ENCODE results near the gene BABAM2.

Gene BABAM2

GRCh38 chr2:28318023-28318422 is 427.5 kb downstream of the BABAM2 start:
- DNase-seq, result no peak
- no peaks in the 10 kb centered on the region for H3K9me3 Mint-ChIP-seq
- no peaks in the 10 kb centered on the region for H3K4me1 Mint-ChIP-seq
- no peak overlapping the region for H3K27ac Mint-ChIP-seq
- H3K27me3 Mint-ChIP-seq, result no peaks in the 10 kb centered on the region
- no peak for ATAC-seq
- no peak overlapping the region for H3K4me3 Mint-ChIP-seq

- peak overlapping the region in 1 of 2 donors; percentile 42 for H3K27ac Mint-ChIP-seq
- H3K27me3 Mint-ChIP-seq, result no peaks in the 10 kb centered on the region
- H3K9me3 Mint-ChIP-seq, result no peaks in the 10 kb centered on the region
- no peak overlapping the region for H3K4me3 Mint-ChIP-seq
- ATAC-seq (no peak), DNase-seq (no peak)
- no peaks in the 10 kb centered on the region for H3K4me1 Mint-ChIP-seq
These were observed 428.1 kb downstream of the BABAM2 start for GRCh38 chr2:28318462-28319117.

GRCh38 chr2:28319118-28320008 is 428.8 kb downstream of the BABAM2 start:
- Mint-ChIP-seq H3K4me1 (no peaks in the 10 kb centered on the region), H3K27me3 (no peaks in the 10 kb centered on the region), H3K4me3 (no peak overlapping the region), H3K9me3 (no peaks in the 10 kb centered on the region), H3K27ac (no peak overlapping the region)
- no peak for ATAC-seq
- no peak for DNase-seq

- no peak for ATAC-seq
- Mint-ChIP-seq H3K4me1 (peaks cover 2% of the 10 kb centered on the region), H3K27me3 (no peaks in the 10 kb centered on the region), H3K27ac (no peak overlapping the region), H3K4me3 (no peak overlapping the region), H3K9me3 (no peaks in the 10 kb centered on the region)
- no peak for DNase-seq
These were observed 429.5 kb downstream of the BABAM2 start for GRCh38 chr2:28320009-28320365.

- no peaks in the 10 kb centered on the region for H3K27me3 Mint-ChIP-seq
- no peak for DNase-seq
- H3K4me3 Mint-ChIP-seq, result no peak overlapping the region
- H3K4me1 Mint-ChIP-seq, result peaks cover 6% of the 10 kb centered on the region
- no peak for ATAC-seq
- H3K27ac Mint-ChIP-seq, result no peak overlapping the region
- H3K9me3 Mint-ChIP-seq, result no peaks in the 10 kb centered on the region
These were observed 429.8 kb downstream of the BABAM2 start for GRCh38 chr2:28320371-28320770.

GRCh38 chr2:28321426-28321825 is 430.9 kb downstream of the BABAM2 start:
- H3K9me3 Mint-ChIP-seq, result no peaks in the 10 kb centered on the region
- H3K4me1 Mint-ChIP-seq, result peaks cover 17% of the 10 kb centered on the region
- ATAC-seq, result no peak
- DNase-seq, result no peak
- no peak overlapping the region for H3K27ac Mint-ChIP-seq
- H3K27me3 Mint-ChIP-seq, result no peaks in the 10 kb centered on the region
- no peak overlapping the region for H3K4me3 Mint-ChIP-seq

- Mint-ChIP-seq H3K9me3 (no peaks in the 10 kb centered on the region), H3K27me3 (no peaks in the 10 kb centered on the region), H3K27ac (no peak overlapping the region), H3K4me1 (peaks cover 19% of the 10 kb centered on the region), H3K4me3 (no peak overlapping the region)
- ATAC-seq (no peak), DNase-seq (no peak)
These were observed 431.5 kb downstream of the BABAM2 start for GRCh38 chr2:28322051-28322450.

GRCh38 chr2:28322456-28322855 is 431.9 kb downstream of the BABAM2 start:
- H3K4me1 Mint-ChIP-seq, result peaks cover 22% of the 10 kb centered on the region
- ATAC-seq (no peak), DNase-seq (no peak)
- H3K27me3 Mint-ChIP-seq, result no peaks in the 10 kb centered on the region
- no peak overlapping the region for H3K4me3 Mint-ChIP-seq
- H3K27ac Mint-ChIP-seq, result no peak overlapping the region
- no peaks in the 10 kb centered on the region for H3K9me3 Mint-ChIP-seq

- H3K4me1 Mint-ChIP-seq, result peaks cover 27% of the 10 kb centered on the region
- no peaks in the 10 kb centered on the region for H3K27me3 Mint-ChIP-seq
- no peaks in the 10 kb centered on the region for H3K9me3 Mint-ChIP-seq
- ATAC-seq, result no peak
- DNase-seq, result no peak
- H3K4me3 Mint-ChIP-seq, result no peak overlapping the region
- no peak overlapping the region for H3K27ac Mint-ChIP-seq
These were observed 432.5 kb downstream of the BABAM2 start for GRCh38 chr2:28322981-28323396.

- no peak overlapping the region for H3K4me3 Mint-ChIP-seq
- H3K4me1 Mint-ChIP-seq, result peaks cover 30% of the 10 kb centered on the region
- peak overlapping the region in 1 of 2 donors; percentile 47 for H3K27ac Mint-ChIP-seq
- ATAC-seq, result no peak
- no peak for DNase-seq
- no peaks in the 10 kb centered on the region for H3K9me3 Mint-ChIP-seq
- H3K27me3 Mint-ChIP-seq, result no peaks in the 10 kb centered on the region
These were observed 434.6 kb downstream of the BABAM2 start for GRCh38 chr2:28325173-28325566.

- H3K27me3 Mint-ChIP-seq, result no peaks in the 10 kb centered on the region
- ATAC-seq (peak; percentile 80), DNase-seq (peak in 1 of 2 donors; percentile 37)
- peaks cover 30% of the 10 kb centered on the region for H3K4me1 Mint-ChIP-seq
- no peak overlapping the region for H3K27ac Mint-ChIP-seq
- no peak overlapping the region for H3K4me3 Mint-ChIP-seq
- no peaks in the 10 kb centered on the region for H3K9me3 Mint-ChIP-seq
These were observed 435.3 kb downstream of the BABAM2 start for GRCh38 chr2:28325567-28326468.

- H3K27me3 Mint-ChIP-seq, result no peaks in the 10 kb centered on the region
- H3K9me3 Mint-ChIP-seq, result no peaks in the 10 kb centered on the region
- H3K4me3 Mint-ChIP-seq, result no peak overlapping the region
- ATAC-seq, result no peak
- H3K27ac Mint-ChIP-seq, result peak overlapping the region in 1 of 2 donors; percentile 78
- no peak for DNase-seq
- H3K4me1 Mint-ChIP-seq, result peaks cover 30% of the 10 kb centered on the region
These were observed 435.9 kb downstream of the BABAM2 start for GRCh38 chr2:28326469-28326805.

GRCh38 chr2:28326881-28327505 is 436.5 kb downstream of the BABAM2 start:
- Mint-ChIP-seq H3K4me1 (peaks cover 30% of the 10 kb centered on the region), H3K27me3 (no peaks in the 10 kb centered on the region), H3K27ac (peak overlapping the region; percentile 37 to 78), H3K9me3 (no peaks in the 10 kb centered on the region), H3K4me3 (no peak overlapping the region)
- ATAC-seq (no peak), DNase-seq (no peak)

- H3K9me3 Mint-ChIP-seq, result no peaks in the 10 kb centered on the region
- ATAC-seq (no peak), DNase-seq (no peak)
- no peaks in the 10 kb centered on the region for H3K27me3 Mint-ChIP-seq
- H3K27ac Mint-ChIP-seq, result no peak overlapping the region
- H3K4me3 Mint-ChIP-seq, result no peak overlapping the region
- H3K4me1 Mint-ChIP-seq, result peaks cover 30% of the 10 kb centered on the region
These were observed 437.0 kb downstream of the BABAM2 start for GRCh38 chr2:28327581-28327955.

All from stimulated activated naive CD8-positive, alpha-beta T cell treated with anti-CD3 and anti-CD28 coated beads, Interleukin-15, amount 100 ng/mL, for 72 hours (primary cell).